GM20000 (cell line): ENCODE results near the gene TACO1.

ENCODE experiments used
- DNase-seq: peaks from one replicate; pipeline ENCODE4 v3.0.0; 2012; ENCODE audit warnings: low spot score
- TF ChIP-seq, protein P1 (sequence below): IDR thresholded peaks from 2 replicates; pipeline ENCODE4 v1.5.1; 2012; ENCODE audit warnings: mild to moderate bottlenecking, control low read depth; ENCODE audit errors: extremely low read depth, missing control alignments

TACO1 gene

DNA sequence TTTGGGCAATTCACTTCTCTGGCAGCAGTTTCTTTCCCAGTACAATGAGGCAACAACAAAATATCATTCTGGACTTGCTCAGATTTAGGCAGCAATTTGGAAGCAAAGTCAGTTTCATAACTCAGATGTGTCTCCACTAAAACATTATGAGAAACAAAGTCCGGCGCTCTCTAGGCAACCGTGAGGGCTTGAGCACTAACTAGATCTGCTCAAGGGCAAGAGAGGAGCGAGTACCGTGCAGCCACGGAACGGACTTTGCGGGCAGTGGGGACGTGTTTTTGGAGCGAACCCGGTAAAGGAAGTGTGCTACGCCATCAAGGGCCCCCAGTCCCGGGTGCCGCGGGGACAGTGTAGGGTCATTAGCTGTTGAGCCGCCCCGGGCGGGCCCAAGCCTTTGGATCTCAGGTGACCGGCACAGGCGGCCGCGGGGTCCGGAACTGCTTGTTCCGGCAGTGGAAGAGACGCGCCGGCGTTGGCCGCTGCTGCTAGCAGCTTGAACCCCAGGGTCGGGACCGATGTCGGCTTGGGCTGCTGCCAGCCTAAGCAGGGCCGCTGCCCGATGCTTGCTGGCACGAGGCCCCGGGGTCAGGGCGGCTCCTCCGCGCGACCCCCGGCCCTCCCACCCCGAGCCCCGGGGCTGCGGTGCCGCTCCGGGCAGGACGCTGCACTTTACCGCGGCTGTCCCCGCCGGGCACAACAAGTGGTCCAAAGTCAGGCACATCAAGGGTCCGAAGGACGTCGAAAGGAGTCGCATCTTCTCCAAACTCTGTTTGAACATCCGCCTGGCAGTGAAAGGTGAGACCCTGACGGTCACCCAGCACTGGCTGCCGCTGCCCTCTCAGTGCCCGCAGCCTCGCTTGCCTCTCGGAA is at the start of gene TACO1:
TSS of gene TACO1 (plus strand) at position 327 of the 870 bp plus-strand sequence. CDS start at position 516, 189 bp downstream.
- TF ChIP-seq, protein P1, sequence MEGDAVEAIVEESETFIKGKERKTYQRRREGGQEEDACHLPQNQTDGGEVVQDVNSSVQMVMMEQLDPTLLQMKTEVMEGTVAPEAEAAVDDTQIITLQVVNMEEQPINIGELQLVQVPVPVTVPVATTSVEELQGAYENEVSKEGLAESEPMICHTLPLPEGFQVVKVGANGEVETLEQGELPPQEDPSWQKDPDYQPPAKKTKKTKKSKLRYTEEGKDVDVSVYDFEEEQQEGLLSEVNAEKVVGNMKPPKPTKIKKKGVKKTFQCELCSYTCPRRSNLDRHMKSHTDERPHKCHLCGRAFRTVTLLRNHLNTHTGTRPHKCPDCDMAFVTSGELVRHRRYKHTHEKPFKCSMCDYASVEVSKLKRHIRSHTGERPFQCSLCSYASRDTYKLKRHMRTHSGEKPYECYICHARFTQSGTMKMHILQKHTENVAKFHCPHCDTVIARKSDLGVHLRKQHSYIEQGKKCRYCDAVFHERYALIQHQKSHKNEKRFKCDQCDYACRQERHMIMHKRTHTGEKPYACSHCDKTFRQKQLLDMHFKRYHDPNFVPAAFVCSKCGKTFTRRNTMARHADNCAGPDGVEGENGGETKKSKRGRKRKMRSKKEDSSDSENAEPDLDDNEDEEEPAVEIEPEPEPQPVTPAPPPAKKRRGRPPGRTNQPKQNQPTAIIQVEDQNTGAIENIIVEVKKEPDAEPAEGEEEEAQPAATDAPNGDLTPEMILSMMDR: no peak

DNA sequence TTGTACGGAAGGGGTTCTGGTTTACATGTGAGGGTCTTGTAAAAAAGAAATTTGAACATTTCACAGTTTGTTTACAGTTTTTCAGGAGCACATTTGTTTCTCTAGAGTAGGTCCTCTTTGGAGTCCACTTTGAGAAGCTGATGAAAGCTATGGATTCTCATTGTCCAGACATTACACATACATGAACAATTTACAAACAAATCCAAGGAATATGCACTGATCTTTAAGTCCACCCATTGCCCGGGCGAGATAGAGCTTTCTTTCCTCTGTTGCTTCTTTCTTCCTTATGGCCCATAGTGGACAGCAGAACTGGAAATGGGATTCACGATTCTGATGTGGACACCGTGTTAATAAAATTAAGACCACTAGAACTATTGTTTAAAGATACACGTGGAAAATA is 48.5 kb upstream of the TACO1 start:
- no peak for DNase-seq
- TF ChIP-seq, protein P1: no peak

More for the DNA sequence above, at the start of gene TACO1:
- peak; percentile 89 for DNase-seq

DNA sequence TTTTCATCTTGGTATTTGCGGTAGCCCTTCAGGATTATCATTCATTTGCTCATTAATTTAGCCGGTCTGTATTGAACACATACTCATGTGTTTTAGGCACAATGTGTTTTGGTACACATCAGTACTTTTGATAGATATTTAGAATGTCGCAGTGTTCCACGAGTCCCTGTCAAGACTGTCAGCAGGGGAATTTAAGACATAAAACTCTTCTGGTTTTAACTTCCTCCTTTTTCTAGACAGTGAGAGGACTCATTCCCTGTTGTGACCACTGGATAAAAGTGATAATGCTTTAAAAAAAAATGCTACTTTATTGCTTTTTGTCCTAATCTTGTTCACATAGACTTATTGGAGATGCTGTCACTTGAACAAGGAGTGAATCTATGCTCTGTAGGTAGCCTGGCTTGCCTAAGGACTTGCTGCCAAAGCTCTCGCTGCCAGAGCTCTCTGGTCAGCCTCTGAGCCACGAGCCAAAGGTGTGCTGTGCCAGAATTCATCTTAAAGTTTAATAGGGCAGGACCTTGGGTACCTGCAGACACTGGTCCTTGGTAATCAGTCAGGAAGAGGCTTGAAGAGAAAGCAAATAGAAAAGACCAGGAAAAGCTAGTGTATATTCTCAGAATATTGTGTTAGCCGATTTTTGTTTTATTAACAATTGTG is 45.1 kb upstream of the TACO1 start:
- no peak for DNase-seq
- TF ChIP-seq, protein P1: no peak

DNA sequence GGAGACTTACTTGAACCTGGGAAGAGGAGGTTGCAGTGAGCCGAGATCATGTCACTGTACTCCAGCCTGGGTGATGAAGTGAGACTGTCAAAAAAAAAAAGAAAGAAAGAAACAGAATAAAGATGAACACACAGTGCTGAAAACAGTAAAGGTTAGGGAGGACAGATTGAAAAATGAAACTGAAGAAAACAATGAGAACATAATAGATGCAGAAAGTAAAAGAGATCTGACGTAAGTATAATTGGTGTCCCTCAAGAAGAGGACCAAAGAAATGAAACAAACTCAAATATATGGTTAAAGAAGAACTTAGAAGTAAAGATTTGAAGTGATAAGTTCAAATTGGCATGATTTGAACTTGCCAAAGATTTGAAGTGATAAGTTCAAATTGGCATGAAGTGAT is 43.3 kb upstream of the TACO1 start:
- TF ChIP-seq, protein P1: no peak

DNA sequence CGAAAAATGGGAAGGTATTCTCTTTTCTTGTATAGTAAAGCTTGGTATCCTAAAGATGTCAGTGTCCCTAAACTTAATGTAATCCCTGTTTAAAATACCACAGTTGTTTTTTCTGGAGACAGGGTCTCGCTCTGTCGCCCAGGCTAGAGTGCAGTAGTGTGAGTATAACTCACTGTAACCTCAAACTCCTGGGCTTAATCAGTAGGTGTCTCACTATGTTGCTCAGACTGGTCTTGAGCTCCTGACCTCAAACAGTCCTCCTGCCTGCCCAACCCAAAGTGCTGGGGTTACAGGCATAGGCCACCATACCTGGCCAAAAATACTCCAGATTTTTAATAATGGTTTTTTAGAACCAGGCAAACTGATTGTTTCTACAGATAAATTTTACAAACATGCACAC is 42.3 kb upstream of the TACO1 start:
- TF ChIP-seq, protein P1: no peak
- no peak for DNase-seq

More for the DNA sequence above, 43.3 kb upstream of the TACO1 start:
- DNase-seq: no peak

DNA sequence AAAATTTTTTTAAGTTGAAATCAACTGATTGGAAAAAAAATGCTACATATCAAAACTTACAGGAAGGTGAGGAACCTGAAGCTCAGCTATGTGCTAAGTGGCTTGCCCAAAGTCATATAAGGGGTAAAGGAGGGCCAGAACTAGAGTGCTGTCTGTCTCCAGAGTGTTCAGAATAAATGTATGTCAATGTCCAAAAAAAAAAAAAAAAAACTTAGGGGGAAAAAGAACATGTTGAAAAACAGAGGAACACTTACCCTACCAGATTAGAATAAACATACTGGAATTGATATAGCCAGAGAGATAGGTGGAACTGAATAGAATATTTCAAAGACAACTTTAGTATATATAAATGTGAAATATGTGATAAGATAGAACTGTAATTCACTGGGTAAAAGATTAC is 38.9 kb upstream of the TACO1 start:
- DNase-seq: no peak
- TF ChIP-seq, protein P1: no peak

DNA sequence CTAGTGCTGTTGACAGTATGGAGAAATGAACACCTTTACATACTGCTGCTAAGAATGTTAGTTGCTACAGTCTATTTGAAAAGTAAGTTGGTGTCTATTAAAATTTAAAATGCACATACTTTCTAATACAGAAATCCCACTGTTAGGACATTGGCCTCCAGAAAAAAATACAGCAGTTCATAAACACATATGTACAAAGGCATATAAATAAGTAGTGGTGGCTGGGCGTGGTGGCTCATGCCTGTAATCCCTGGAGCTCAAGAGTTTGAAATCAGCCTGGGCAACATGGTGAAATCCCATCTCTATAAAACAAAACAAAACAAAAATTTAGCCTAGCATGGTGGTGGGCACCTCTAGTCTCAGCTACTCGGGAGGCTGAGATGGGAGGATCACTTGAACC is 37.4 kb upstream of the TACO1 start:
- TF ChIP-seq, protein P1: no peak
- no peak for DNase-seq
